ENCODE data around the gene EML4. TPM values are rescaled to one million over a fixed set of nuclear protein-coding genes. Genes with fewer than 3 reads are reported as not detected.

Gene EML4
- total RNA-seq, 1 experiment from 2014 or later, result 38.3 TPM

- Histone ChIP-seq H3K9ac (ENCODE audit: low read length) (no peak overlapping the region), H3K79me2 (ENCODE audit: low read length) (no peaks in the 10 kb centered on the region), H3F3A (ENCODE audit: low read length, unreplicated experiment) (no peaks in the 10 kb centered on the region), H4K20me1 (ENCODE audit: low read length) (no peaks in the 10 kb centered on the region), H3K36me3 (ENCODE audit: low read depth, low read length) (no peaks in the 10 kb centered on the region), H2AFZ (ENCODE audit: low read length) (no peak overlapping the region), H3K9me2 (replicated peaks; ENCODE audit: low read length) (no peaks in the 10 kb centered on the region), H3K9me3 (ENCODE audit: low read length) (no peaks in the 10 kb centered on the region), H3K4me2 (ENCODE audit: low read length) (no peak overlapping the region), H3K4me3 (ENCODE audit: low read length) (no peak overlapping the region), H3K27me3 (ENCODE audit: low read length) (no peaks in the 10 kb centered on the region), H3K27ac (ENCODE audit: low read length) (no peak overlapping the region), H3K4me1 (ENCODE audit: insufficient read depth, low read length) (peaks cover 22% of the 10 kb centered on the region)
- intact Hi-C loops (cut with micrococcal nuclease), result loop anchor here (5.0 to 10.0 kb wide), 4 partner anchors 56 to 418 kb away; partner anchors contain the start of gene MTA3
- POLR2A ChIA-PET (ENCODE audit: unreplicated experiment), result interaction anchor here (0.6 kb wide), 1 partner anchor 379 kb away, joined by 4 read pairs; no protein-coding TSS in a partner anchor
- CTCF ChIA-PET, result no interaction called here
- TF ChIP-seq CTCF (conservative IDR thresholded peaks at IDR 0.05; ENCODE audit: low read depth, low read length) (no peak), EZH2 (IDR thresholded peaks at IDR 0.05; ENCODE audit: low read length, unreplicated experiment) (no peak), EZH2phosphoT487 (IDR thresholded peaks at IDR 0.05; ENCODE audit: borderline replicate concordance, low read length) (no peak)
- ATAC-seq (no peak), DNase-seq (no peak)
- BruUV-seq (replicated peaks), result no TSS peak
Measured at GRCh38 chr2:42366411-42366810, 197.3 kb downstream of the EML4 start.

DNA sequence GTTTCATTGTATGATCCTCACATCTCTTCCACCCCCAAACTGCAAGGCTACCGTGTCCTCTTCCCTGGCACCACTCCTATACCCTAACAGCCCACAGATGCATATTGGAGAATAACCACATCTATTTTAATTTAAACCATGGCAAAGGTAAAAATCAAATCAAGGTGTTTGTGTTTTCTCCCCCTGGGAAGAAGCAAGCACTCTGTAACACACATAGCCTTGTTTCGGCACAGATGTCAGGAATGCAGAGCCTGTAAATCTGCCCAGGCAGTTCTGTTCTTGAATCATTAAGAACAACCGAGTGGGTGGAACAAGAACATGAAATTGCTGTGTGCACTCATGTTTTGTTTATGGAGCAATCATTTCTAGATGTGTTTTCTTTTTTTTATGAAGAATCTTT is 198.7 kb downstream of the EML4 start:
- H3K27me3 ChIP-seq (ENCODE audit: low read length), result no peaks in the 10 kb centered on the region
- H3K36me3 ChIP-seq (ENCODE audit: low read depth, low read length), result no peaks in the 10 kb centered on the region
- intact Hi-C loops (cut with micrococcal nuclease), result loop anchor here (2.0 to 10.0 kb wide), 5 partner anchors 54 to 417 kb away; partner anchors contain the start of gene MTA3
- no peak overlapping the region for H3K27ac ChIP-seq (ENCODE audit: low read length)
- no peaks in the 10 kb centered on the region for H3K9me3 ChIP-seq (ENCODE audit: low read length)
- no peak for ATAC-seq
- no peak overlapping the region for H3K4me3 ChIP-seq (ENCODE audit: low read length)
- H3F3A ChIP-seq (ENCODE audit: low read length, unreplicated experiment), result no peaks in the 10 kb centered on the region
- BruUV-seq (replicated peaks), result no TSS peak
- CTCF ChIA-PET, result no interaction called here
- no peaks in the 10 kb centered on the region for H3K9me2 ChIP-seq (replicated peaks; ENCODE audit: low read length)
- H3K9ac ChIP-seq (ENCODE audit: low read length), result no peak overlapping the region
- no peak overlapping the region for H2AFZ ChIP-seq (ENCODE audit: low read length)
- no peaks in the 10 kb centered on the region for H3K79me2 ChIP-seq (ENCODE audit: low read length)
- no peak for DNase-seq
- TF ChIP-seq EZH2phosphoT487 (IDR thresholded peaks at IDR 0.05; ENCODE audit: borderline replicate concordance, low read length) (no peak), EZH2 (IDR thresholded peaks at IDR 0.05; ENCODE audit: low read length, unreplicated experiment) (no peak), CTCF (conservative IDR thresholded peaks at IDR 0.05; ENCODE audit: low read depth, low read length) (no peak)
- H3K4me1 ChIP-seq (ENCODE audit: insufficient read depth, low read length), result peaks cover 14% of the 10 kb centered on the region
- H3K4me2 ChIP-seq (ENCODE audit: low read length), result no peak overlapping the region
- POLR2A ChIA-PET (ENCODE audit: unreplicated experiment), result no interaction called here
- no peaks in the 10 kb centered on the region for H4K20me1 ChIP-seq (ENCODE audit: low read length)

DNA sequence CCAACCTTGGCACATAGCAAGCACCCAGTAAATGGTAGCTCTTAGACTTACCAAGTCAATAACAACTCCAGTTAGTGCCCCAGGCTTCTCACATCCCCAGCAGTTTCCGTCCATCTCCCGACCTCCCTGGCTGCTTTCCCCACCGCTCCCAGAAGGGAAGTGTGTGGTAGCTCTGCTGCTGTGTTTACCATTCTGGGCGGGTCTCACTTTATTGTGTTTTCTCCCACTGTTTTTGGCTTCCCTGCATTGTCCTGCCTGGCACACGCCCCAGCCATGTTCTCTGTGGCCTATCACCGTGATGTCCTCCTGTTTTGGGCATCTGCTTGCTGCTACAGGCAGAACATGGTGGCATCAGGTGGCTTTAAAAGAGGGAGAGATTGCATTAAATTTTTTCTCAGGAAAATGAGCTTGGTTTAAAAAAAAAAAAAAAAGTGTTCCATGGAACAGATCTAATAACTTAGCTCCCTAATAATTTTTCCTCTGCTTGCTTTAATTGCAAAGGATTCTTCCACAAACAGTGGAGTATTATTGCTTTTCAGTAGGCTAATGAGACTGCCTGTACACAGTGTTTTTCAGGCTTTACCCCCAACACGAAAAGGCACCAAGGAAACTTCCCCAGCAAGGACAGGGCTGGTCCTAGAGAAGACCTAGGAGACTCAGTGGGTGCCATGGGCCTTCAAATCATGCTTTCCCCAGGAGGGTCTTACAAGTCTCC is 199.8 kb downstream of the EML4 start:
- ATAC-seq (peak; percentile 98), DNase-seq (peak; percentile 76)
- Histone ChIP-seq H3K27ac (ENCODE audit: low read length) (no peak overlapping the region), H3K4me3 (ENCODE audit: low read length) (no peak overlapping the region), H3K9me3 (ENCODE audit: low read length) (no peaks in the 10 kb centered on the region), H3K4me1 (ENCODE audit: insufficient read depth, low read length) (peaks cover 14% of the 10 kb centered on the region), H2AFZ (ENCODE audit: low read length) (peak overlapping the region; percentile 27), H3K9ac (ENCODE audit: low read length) (no peak overlapping the region), H3K4me2 (ENCODE audit: low read length) (peak overlapping the region; percentile 38), H3K9me2 (replicated peaks; ENCODE audit: low read length) (no peaks in the 10 kb centered on the region), H4K20me1 (ENCODE audit: low read length) (no peaks in the 10 kb centered on the region), H3K27me3 (ENCODE audit: low read length) (no peaks in the 10 kb centered on the region), H3F3A (ENCODE audit: low read length, unreplicated experiment) (no peaks in the 10 kb centered on the region), H3K79me2 (ENCODE audit: low read length) (no peaks in the 10 kb centered on the region), H3K36me3 (ENCODE audit: low read depth, low read length) (no peaks in the 10 kb centered on the region)
- POLR2A ChIA-PET (ENCODE audit: unreplicated experiment), result interaction anchor here (0.7 kb wide), 2 partner anchors 41 to 339 kb away, joined by 4 to 13 read pairs; no protein-coding TSS in a partner anchor
- no TSS peak for BruUV-seq (replicated peaks)
- intact Hi-C loops (cut with micrococcal nuclease), result loop anchor here (2.0 to 10.0 kb wide), 5 partner anchors 53 to 416 kb away; partner anchors contain the start of gene MTA3
- CTCF ChIA-PET, result no interaction called here
- TF ChIP-seq EZH2phosphoT487 (IDR thresholded peaks at IDR 0.05; ENCODE audit: borderline replicate concordance, low read length) (no peak), CTCF (conservative IDR thresholded peaks at IDR 0.05; ENCODE audit: low read depth, low read length) (no peak), EZH2 (IDR thresholded peaks at IDR 0.05; ENCODE audit: low read length, unreplicated experiment) (no peak)
